C4-2B (cell line): ENCODE results near the gene YARS1.
"Not testable (repeated sequence)": the region's sequence is repeated elsewhere in the genome, so short reads cannot be mapped to it uniquely, and the experiment has no call there.

Experiments used
- H3K27ac ChIP-seq: fragments of 450-650 bp; 2 replicates; pipeline ENCODE4 v1.5.1; 2017
- CTCF ChIP-seq: fragments of 450-650 bp; conservative IDR thresholded peaks from 2 replicates; pipeline ENCODE4 v1.5.1; 2017; ENCODE audit warnings: mild to moderate bottlenecking
- ZFX ChIP-seq: fragments of 450-650 bp; IDR thresholded peaks from 2 replicates; pipeline ENCODE4 v1.6.1; 2017

The YARS1 gene

GRCh38 chr1:32798679-32799416 lies 18.3 kb downstream of the YARS1 start:
- H3K27ac ChIP-seq: no peak overlapping the region
- no peak for TF ChIP-seq CTCF
- TF ChIP-seq ZFX: no peak

GRCh38 chr1:32798191-32798590 lies 19.0 kb downstream of the YARS1 start:
- TF ChIP-seq ZFX: no peak
- TF ChIP-seq CTCF: no peak
- no peak overlapping the region for H3K27ac ChIP-seq

- TF ChIP-seq ZFX (no peak), CTCF (no peak)
- no peak overlapping the region for H3K27ac ChIP-seq
Measured at GRCh38 chr1:32797456-32797855, 19.7 kb downstream of the YARS1 start.

GRCh38 chr1:32795763-32796162 lies 21.4 kb downstream of the YARS1 start:
- not testable (repeated sequence) for H3K27ac ChIP-seq

GRCh38 chr1:32791881-32792280 lies 25.3 kb downstream of the YARS1 start:
- TF ChIP-seq CTCF (no peak), ZFX (no peak)
- H3K27ac ChIP-seq: no peak overlapping the region

- not testable (repeated sequence) for H3K27ac ChIP-seq
Measured at GRCh38 chr1:32789356-32789755, 27.8 kb downstream of the YARS1 start.

GRCh38 chr1:32786856-32787255 lies 30.3 kb downstream of the YARS1 start:
- H3K27ac ChIP-seq: no peak overlapping the region
- TF ChIP-seq CTCF (no peak; the same call in 1 of the 2 replicates), ZFX (no peak)

GRCh38 chr1:32784817-32785216 lies 32.3 kb downstream of the YARS1 start:
- no peak for TF ChIP-seq ZFX
- TF ChIP-seq CTCF: no peak
- H3K27ac ChIP-seq: no peak overlapping the region
